GM12875 (cell line): ENCODE results near the gene RTL5.

Source experiments
- H3K4me3 ChIP-seq: one replicate; pipeline ENCODE4 v1.5.1; 2011; ENCODE audit warnings: low read depth, low read length, control low read depth
- TF ChIP-seq, protein P1 (sequence below): IDR thresholded peaks from 2 replicates; pipeline ENCODE4 v1.5.1; 2011; ENCODE audit warnings: low read depth, mild to moderate bottlenecking, control low read depth, inconsistent platforms, low read length, moderate library complexity, borderline replicate concordance; ENCODE audit not compliant: insufficient read depth

The RTL5 gene

DNA sequence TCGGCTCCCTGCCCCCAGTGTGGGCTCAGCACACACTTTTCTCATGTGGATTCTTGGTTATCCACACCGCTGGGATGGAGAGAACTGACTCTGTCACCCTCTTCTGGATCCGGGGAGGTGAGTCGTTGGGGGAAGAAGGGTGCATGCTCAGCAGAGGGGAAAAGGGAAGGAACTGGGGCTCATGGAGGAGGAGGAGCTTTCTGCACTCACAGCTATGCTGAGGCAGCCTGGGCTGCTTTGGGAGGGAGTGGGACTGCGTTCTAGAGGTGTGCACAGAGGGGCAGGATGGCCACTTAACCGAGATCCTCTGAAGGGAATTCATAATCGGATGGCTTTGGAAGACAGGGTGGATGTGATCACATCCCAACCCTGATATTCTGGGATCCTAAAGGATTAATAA is 51.6 kb downstream of the RTL5 start:
- TF ChIP-seq, protein P1, sequence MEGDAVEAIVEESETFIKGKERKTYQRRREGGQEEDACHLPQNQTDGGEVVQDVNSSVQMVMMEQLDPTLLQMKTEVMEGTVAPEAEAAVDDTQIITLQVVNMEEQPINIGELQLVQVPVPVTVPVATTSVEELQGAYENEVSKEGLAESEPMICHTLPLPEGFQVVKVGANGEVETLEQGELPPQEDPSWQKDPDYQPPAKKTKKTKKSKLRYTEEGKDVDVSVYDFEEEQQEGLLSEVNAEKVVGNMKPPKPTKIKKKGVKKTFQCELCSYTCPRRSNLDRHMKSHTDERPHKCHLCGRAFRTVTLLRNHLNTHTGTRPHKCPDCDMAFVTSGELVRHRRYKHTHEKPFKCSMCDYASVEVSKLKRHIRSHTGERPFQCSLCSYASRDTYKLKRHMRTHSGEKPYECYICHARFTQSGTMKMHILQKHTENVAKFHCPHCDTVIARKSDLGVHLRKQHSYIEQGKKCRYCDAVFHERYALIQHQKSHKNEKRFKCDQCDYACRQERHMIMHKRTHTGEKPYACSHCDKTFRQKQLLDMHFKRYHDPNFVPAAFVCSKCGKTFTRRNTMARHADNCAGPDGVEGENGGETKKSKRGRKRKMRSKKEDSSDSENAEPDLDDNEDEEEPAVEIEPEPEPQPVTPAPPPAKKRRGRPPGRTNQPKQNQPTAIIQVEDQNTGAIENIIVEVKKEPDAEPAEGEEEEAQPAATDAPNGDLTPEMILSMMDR = no peak
- H3K4me3 ChIP-seq = no peak overlapping the region

DNA sequence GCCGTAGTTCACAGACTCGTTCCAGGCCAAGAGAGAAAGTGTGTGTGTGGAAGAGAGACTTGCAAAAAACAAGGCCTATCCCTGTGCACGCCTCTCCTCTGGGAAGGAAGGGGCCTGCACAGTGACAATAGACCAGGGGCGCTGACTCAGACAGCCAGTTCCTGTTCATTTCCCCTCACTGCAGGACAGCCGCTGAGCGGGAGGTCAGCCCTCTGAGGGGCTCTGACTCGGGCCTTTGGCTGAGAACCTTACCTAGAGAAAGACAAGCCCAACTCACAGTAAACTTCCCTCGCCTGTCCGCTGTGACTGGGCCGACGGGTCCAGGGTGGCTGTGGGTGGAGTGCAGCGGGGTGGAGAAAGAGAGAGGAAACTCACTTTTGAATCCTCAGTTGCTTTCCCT is 52.1 kb downstream of the RTL5 start:
- H3K4me3 ChIP-seq = no peak overlapping the region
- TF ChIP-seq, protein P1 = no peak

DNA sequence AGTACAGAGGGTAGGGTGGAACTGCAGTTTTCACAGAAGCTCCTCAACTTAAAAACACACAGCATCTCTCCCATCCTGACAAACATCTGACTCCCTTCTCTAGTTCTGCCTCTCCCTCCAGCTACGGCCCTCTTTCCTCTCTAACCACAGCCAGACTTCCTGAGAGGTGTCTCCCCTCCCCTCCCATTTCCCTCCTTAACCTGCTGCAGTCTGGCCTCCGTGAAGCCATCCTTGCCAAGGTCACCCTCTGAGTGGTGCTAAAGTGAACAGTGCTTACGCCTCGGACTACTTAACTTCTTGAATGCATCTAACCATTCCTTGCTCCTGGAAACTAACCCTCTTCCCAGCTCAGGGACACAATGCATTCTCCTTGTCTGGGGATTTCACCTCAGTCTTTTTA is 53.3 kb downstream of the RTL5 start:
- TF ChIP-seq, protein P1 = no peak
- no peak overlapping the region for H3K4me3 ChIP-seq
